WERI-Rb-1 (cell line): ENCODE results near the gene UGT1A1.

Experiments used
- DNase-seq: peaks from one replicate; pipeline ENCODE4 v3.0.0-alpha.2; 2020
- H3K27ac ChIP-seq: fragments of 250-450 bp; sonication (Bioruptor Pico); 2 replicates; pipeline ENCODE4 v1.5.1; 2020; ENCODE audit warnings: mild to moderate bottlenecking, moderate library complexity
- H3K27me3 ChIP-seq: fragments of 250-450 bp; sonication (Bioruptor Pico); 2 replicates; pipeline ENCODE4 v1.5.1; 2021; ENCODE audit warnings: mild to moderate bottlenecking, low read depth, moderate library complexity; ENCODE audit not compliant: insufficient read depth, severe bottlenecking
- H3K36me3 ChIP-seq: fragments of 250-450 bp; sonication (Bioruptor Pico); 2 replicates; pipeline ENCODE4 v1.5.1; 2020; ENCODE audit warnings: mild to moderate bottlenecking, moderate library complexity
- H3K4me3 ChIP-seq: 2 replicates; pipeline ENCODE4 v1.5.1; 2011; ENCODE audit warnings: low read depth, mild to moderate bottlenecking, control low read depth, low read length
- H3K9me3 ChIP-seq: fragments of 250-450 bp; sonication (Bioruptor Pico); 2 replicates; pipeline ENCODE4 v1.5.1; 2021; ENCODE audit warnings: mild to moderate bottlenecking, moderate library complexity; ENCODE audit not compliant: severe bottlenecking
- CTCF ChIP-seq: IDR thresholded peaks from 2 replicates; pipeline ENCODE4 v1.5.1; 2011; ENCODE audit warnings: low read depth, mild to moderate bottlenecking, control low read depth, inconsistent platforms, low read length

The UGT1A1 gene

GRCh38 chr2:233760043-233760442, at the start of gene UGT1A1:
TSS of gene UGT1A1 (plus strand) at chr2:233760270. CDS start at chr2:233760288, 18 bp downstream.
- Histone ChIP-seq H3K27me3 (no peaks in the 10 kb centered on the region), H3K27ac (no peak within 1 kb of the TSS), H3K36me3 (no peaks in the 10 kb centered on the region), H3K9me3 (no peaks in the 10 kb centered on the region), H3K4me3 (no peak within 1 kb of the TSS)
- DNase-seq: no peak
- no peak for TF ChIP-seq CTCF

- Histone ChIP-seq H3K9me3 (no peaks in the 10 kb centered on the region), H3K27me3 (no peaks in the 10 kb centered on the region), H3K4me3 (no peak overlapping the region), H3K27ac (no peak overlapping the region), H3K36me3 (no peaks in the 10 kb centered on the region)
- peak; percentile 84 for TF ChIP-seq CTCF
- peak; percentile 90 for DNase-seq
Observed at GRCh38 chr2:233711312-233712008, 48.6 kb upstream of the UGT1A1 start.

GRCh38 chr2:233712611-233713261, 47.3 kb upstream of the UGT1A1 start, which contains the start of gene UGT1A5:
TSS of gene UGT1A5 (plus strand) at chr2:233712907. CDS start at chr2:233712992, 85 bp downstream.
- DNase-seq: no peak
- no peak for TF ChIP-seq CTCF
- Histone ChIP-seq H3K27me3 (no peaks in the 10 kb centered on the region), H3K36me3 (no peaks in the 10 kb centered on the region), H3K4me3 (no peak within 1 kb of the TSS), H3K9me3 (no peaks in the 10 kb centered on the region), H3K27ac (no peak within 1 kb of the TSS)

GRCh38 chr2:233713262-233713615, 46.8 kb upstream of the UGT1A1 start:
- Histone ChIP-seq H3K27me3 (no peaks in the 10 kb centered on the region), H3K27ac (no peak overlapping the region), H3K4me3 (no peak overlapping the region), H3K9me3 (no peaks in the 10 kb centered on the region), H3K36me3 (no peaks in the 10 kb centered on the region)
- no peak for TF ChIP-seq CTCF
- no peak for DNase-seq

- Histone ChIP-seq H3K27ac (no peak overlapping the region), H3K9me3 (no peaks in the 10 kb centered on the region), H3K27me3 (no peaks in the 10 kb centered on the region), H3K36me3 (no peaks in the 10 kb centered on the region), H3K4me3 (no peak overlapping the region)
- TF ChIP-seq CTCF: no peak
- no peak for DNase-seq
Observed at GRCh38 chr2:233714121-233714520, 45.9 kb upstream of the UGT1A1 start.
